Uterus (tissue), 2 donors: ENCODE results near the gene ASIC3.

Experiments
- CTCF ChIP-seq, 4 experiments: fragments of 200-600 bp in 2 of 4; fragments of 450-650 bp in 2 of 4; sonication (generic) in 2 of 4; IDR thresholded peaks; one replicate each; pipeline ENCODE4 v1.5.1; 2016 to 2019; ENCODE audit warnings: antibody characterized with exemption in 4 of 4, mild to moderate bottlenecking in 2 of 4, moderate library complexity in 1 of 4
- POLR2A ChIP-seq, 2 donors: fragments of 450-650 bp; IDR thresholded peaks; one replicate each; pipeline ENCODE4 v1.6.1; 2016; ENCODE audit warnings: antibody characterized with exemption in 2 of 2, mild to moderate bottlenecking in 1 of 2, moderate library complexity in 1 of 2

DNA sequence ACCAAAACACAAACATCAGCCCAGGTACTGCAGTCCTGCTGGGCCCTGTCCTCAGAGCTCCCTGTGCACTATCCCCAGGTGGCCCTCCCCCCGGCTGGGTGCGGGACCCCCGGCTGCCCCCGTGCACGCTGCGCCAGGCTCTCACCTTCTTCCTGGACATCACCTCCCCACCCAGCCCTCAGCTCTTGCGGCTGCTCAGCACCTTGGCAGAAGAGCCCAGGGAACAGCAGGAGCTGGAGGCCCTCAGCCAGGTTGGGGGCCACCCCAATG, 38.4 kb upstream of the ASIC3 start:
- no peak for TF ChIP-seq CTCF (IDR thresholded peaks at IDR 0.05)
- TF ChIP-seq POLR2A (IDR thresholded peaks at IDR 0.05), result no peak
